Measurements from ENCODE around the gene SLC8B1. TPM values are rescaled to one million over a fixed set of nuclear protein-coding genes. Genes with fewer than 3 reads are reported as not detected.
"Not testable (repeated sequence)": the region's sequence is repeated elsewhere in the genome, so short reads cannot be mapped to it uniquely, and the experiment has no call there.

The SLC8B1 gene
- total RNA-seq, 2 experiments from 2014 or later = 13.3 to 15.0 TPM

GRCh38 chr12:113359133-113359938 is 24.4 kb upstream of the SLC8B1 start:
- CTCF ChIA-PET = no interaction called here
- POLR2A ChIA-PET = interaction anchor here (0.6 to 1.1 kb wide), 3 partner anchors 24 to 244 kb away, joined by 3 to 8 read pairs (median 3); partner anchors contain the start of gene SLC8B1

- POLR2A ChIA-PET = interaction anchor here (0.6 to 1.1 kb wide), 4 partner anchors 24 to 243 kb away, joined by 3 to 8 read pairs (median 4); partner anchors contain the start of gene SLC8B1
- CTCF ChIA-PET = no interaction called here
Observed at GRCh38 chr12:113358381-113359132, 23.6 kb upstream of the SLC8B1 start, which contains the start of gene PLBD2. Gene PLBD2, plus strand, starts transcription at chr12:113358587. Its CDS starts 14 bp downstream, at chr12:113358601.

- POLR2A ChIA-PET = not testable (repeated sequence)
- CTCF ChIA-PET = interaction anchor here (0.7 kb wide), 2 partner anchors 8 to 19 kb away, joined by 3 read pairs; no protein-coding TSS in a partner anchor
Observed at GRCh38 chr12:113354192-113354591, 19.3 kb upstream of the SLC8B1 start.

GRCh38 chr12:113351089-113351488 is 16.2 kb upstream of the SLC8B1 start:
- POLR2A ChIA-PET = no interaction called here
- CTCF ChIA-PET = interaction anchor here (1.4 kb wide), 1 partner anchor 16 kb away, joined by 4 read pairs; the partner anchor contains the start of gene SLC8B1

GRCh38 chr12:113348849-113349536 is 14.1 kb upstream of the SLC8B1 start:
- CTCF ChIA-PET = no interaction called here
- POLR2A ChIA-PET = no interaction called here

- ChIA-PET CTCF (no interaction called here), POLR2A (no interaction called here)
Observed at GRCh38 chr12:113347892-113348291, 13.0 kb upstream of the SLC8B1 start.

- CTCF ChIA-PET = no interaction called here
- POLR2A ChIA-PET = no interaction called here
Observed at GRCh38 chr12:113347107-113347506, 12.2 kb upstream of the SLC8B1 start.

- ChIA-PET CTCF (interaction anchor here (0.8 kb wide), 1 partner anchor 8 kb away, joined by 3 read pairs; no protein-coding TSS in a partner anchor), POLR2A (no interaction called here)
Observed at GRCh38 chr12:113346353-113346752, 11.4 kb upstream of the SLC8B1 start.

- ChIA-PET POLR2A (no interaction called here), CTCF (interaction anchor here (0.8 kb wide), 1 partner anchor 9 kb away, joined by 3 read pairs; no protein-coding TSS in a partner anchor)
Observed at GRCh38 chr12:113345318-113345717, 10.4 kb upstream of the SLC8B1 start.

GRCh38 chr12:113341535-113341934 is 6.6 kb upstream of the SLC8B1 start:
- POLR2A ChIA-PET = no interaction called here
- CTCF ChIA-PET = no interaction called here

- ChIA-PET CTCF (no interaction called here), POLR2A (no interaction called here)
Observed at GRCh38 chr12:113340061-113340460, 5.2 kb upstream of the SLC8B1 start.

- ChIA-PET POLR2A (no interaction called here), CTCF (no interaction called here)
Observed at GRCh38 chr12:113339540-113339939, 4.6 kb upstream of the SLC8B1 start.

GRCh38 chr12:113333877-113334785 is 778 bp downstream of the SLC8B1 start:
- ChIA-PET CTCF (interaction anchor here (0.6 to 1.4 kb wide), 2 partner anchors 16 to 136 kb away, joined by 3 to 4 read pairs; no protein-coding TSS in a partner anchor), POLR2A (interaction anchor here (1.0 to 1.1 kb wide), 2 partner anchors 24 to 150 kb away, joined by 3 to 8 read pairs; partner anchors contain the start of gene PLBD2)

- POLR2A ChIA-PET = no interaction called here
- CTCF ChIA-PET = interaction anchor here (0.6 kb wide), 1 partner anchor 135 kb away, joined by 3 read pairs; no protein-coding TSS in a partner anchor
Observed at GRCh38 chr12:113333418-113333750, 1.5 kb downstream of the SLC8B1 start.

- CTCF ChIA-PET = interaction anchor here (1.1 kb wide), 1 partner anchor 92 kb away, joined by 3 read pairs; no protein-coding TSS in a partner anchor
- POLR2A ChIA-PET = no interaction called here
Observed at GRCh38 chr12:113332688-113333417, 2.1 kb downstream of the SLC8B1 start.

GRCh38 chr12:113330505-113330904 is 4.4 kb downstream of the SLC8B1 start:
- ChIA-PET POLR2A (no interaction called here), CTCF (no interaction called here)

- POLR2A ChIA-PET = no interaction called here
- CTCF ChIA-PET = interaction anchor here (0.5 kb wide), 1 partner anchor 1788 kb away, joined by 3 read pairs; no protein-coding TSS in a partner anchor
Observed at GRCh38 chr12:113329791-113330417, 5.0 kb downstream of the SLC8B1 start.
